ENCODE data around the gene P2RY2.

GRCh38 chr11:73252577-73253191, 34.6 kb downstream of the P2RY2 start:
- TF ChIP-seq, protein P1, sequence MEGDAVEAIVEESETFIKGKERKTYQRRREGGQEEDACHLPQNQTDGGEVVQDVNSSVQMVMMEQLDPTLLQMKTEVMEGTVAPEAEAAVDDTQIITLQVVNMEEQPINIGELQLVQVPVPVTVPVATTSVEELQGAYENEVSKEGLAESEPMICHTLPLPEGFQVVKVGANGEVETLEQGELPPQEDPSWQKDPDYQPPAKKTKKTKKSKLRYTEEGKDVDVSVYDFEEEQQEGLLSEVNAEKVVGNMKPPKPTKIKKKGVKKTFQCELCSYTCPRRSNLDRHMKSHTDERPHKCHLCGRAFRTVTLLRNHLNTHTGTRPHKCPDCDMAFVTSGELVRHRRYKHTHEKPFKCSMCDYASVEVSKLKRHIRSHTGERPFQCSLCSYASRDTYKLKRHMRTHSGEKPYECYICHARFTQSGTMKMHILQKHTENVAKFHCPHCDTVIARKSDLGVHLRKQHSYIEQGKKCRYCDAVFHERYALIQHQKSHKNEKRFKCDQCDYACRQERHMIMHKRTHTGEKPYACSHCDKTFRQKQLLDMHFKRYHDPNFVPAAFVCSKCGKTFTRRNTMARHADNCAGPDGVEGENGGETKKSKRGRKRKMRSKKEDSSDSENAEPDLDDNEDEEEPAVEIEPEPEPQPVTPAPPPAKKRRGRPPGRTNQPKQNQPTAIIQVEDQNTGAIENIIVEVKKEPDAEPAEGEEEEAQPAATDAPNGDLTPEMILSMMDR (IDR thresholded peaks at IDR 0.05; ENCODE audit: low read depth, low read length, poor library complexity, severe bottlenecking) = peak; percentile 13
- no peak for TF ChIP-seq EZH2phosphoT487 (IDR thresholded peaks at IDR 0.05; ENCODE audit: borderline replicate concordance, low read length)

All from DOHH2 (cell line).